H1 (cell line): Measurements from ENCODE around the gene C12orf43. TPM values are rescaled to one million over a fixed set of nuclear protein-coding genes. Genes with fewer than 3 reads are reported as not detected.

Experiments used
- MAFK ChIP-seq: IDR thresholded peaks from 2 replicates; pipeline ENCODE4 v1.6.1; 2012; ENCODE audit warnings: low read depth, mild to moderate bottlenecking, improper control_type of control experiment, low read length
- SUZ12 ChIP-seq: fragments of 200-600 bp; sonication (generic); IDR thresholded peaks from 2 replicates; pipeline ENCODE4 v1.6.1; 2012; ENCODE audit warnings: mild to moderate bottlenecking, inconsistent platforms, low read length, moderate library complexity, mixed read lengths
- polyA plus RNA-seq, 7 experiments: library from polyadenylated mRNA; depleted of rRNA in 3 of 7; stranded (reverse) in 5 of 7; unstranded in 2 of 7; fragments of >200 nt in 5 of 7; fragments of 200-250 nt in 2 of 7; gene quantifications; 1 replicate in 5 of 7; 2 replicates in 1 of 7; 4 replicates in 1 of 7; pipeline versions ENCODE4 v1.2.1 to v1.2.3, GENCODE V29; 2011 to 2013; ENCODE audit warnings: missing spikeins in 2 of 7, mixed read lengths in 2 of 7
- total RNA-seq: library from RNA; stranded (reverse); fragmentation: NEBNext Ultra II Directional; extraction: Animal tissue kit (Norgen Biotek cat#: 25700); gene quantifications from 2 replicates; pipeline ENCODE4 v1.2.1, GENCODE V29; 2021

C12orf43 gene
- total and polyA plus RNA-seq, 2 of the 8 experiments (the other 6 are each of a cell fraction or from before 2014, with no cell fraction given), result 9.2 to 22.3 TPM

GRCh38 chr12:120994059-120994458 lies 22.2 kb downstream of the C12orf43 start (continued):
- TF ChIP-seq MAFK, result no peak
- no peak for TF ChIP-seq SUZ12
- TF ChIP-seq, all 59 proteins: peak for 0
